Measurements from ENCODE around the gene MYEOV. TPM values are rescaled to one million over a fixed set of nuclear protein-coding genes. Genes with fewer than 3 reads are reported as not detected.

MYEOV gene
- total and polyA plus RNA-seq, 2 experiments from 2014 or later: 0.14 TPM; not detected in 1

- no peak for TF ChIP-seq NANOG (IDR thresholded peaks at IDR 0.05; ENCODE audit: borderline replicate concordance)
- TF ChIP-seq ZNF331 (CRISPR knock-in tag; IDR thresholded peaks at IDR 0.05; ENCODE audit: low read depth): no peak
- no peak for TF ChIP-seq CREB1 (CRISPR knock-in tag; IDR thresholded peaks at IDR 0.05; ENCODE audit: low read depth)
- TF ChIP-seq ZNF114 (CRISPR knock-in tag; IDR thresholded peaks at IDR 0.05): no peak
- no peak for TF ChIP-seq JUNB (IDR thresholded peaks at IDR 0.05; ENCODE audit: unreplicated experiment)
- TF ChIP-seq CTCF (conservative IDR thresholded peaks at IDR 0.05; ENCODE audit: low read depth in 2 of 2): no peak
These were observed 19.4 kb upstream of the MYEOV start (continued) for GRCh38 chr11:69274531-69275016.

- no peaks in the 10 kb centered on the region for H4K20me1 ChIP-seq (replicated peaks; ENCODE audit: insufficient read depth)
- no peak overlapping the region for H2AFZ ChIP-seq
- H3F3A ChIP-seq (replicated peaks; ENCODE audit: low read depth): no peaks in the 10 kb centered on the region
- no peaks in the 10 kb centered on the region for H3K36me3 Mint-ChIP-seq (ENCODE audit: low read depth)
- no peaks in the 10 kb centered on the region for H3K79me2 ChIP-seq (replicated peaks; ENCODE audit: insufficient read depth)
- H3K4me3 Mint-ChIP-seq: no peak overlapping the region
- no peak for DNase-seq (ENCODE audit: low spot score)
- no peak overlapping the region for H3K27ac ChIP-seq (ENCODE audit: low read depth)
- ATAC-seq: no peak
- no peaks in the 10 kb centered on the region for H3K36me3 ChIP-seq (ENCODE audit: insufficient read depth)
- no peak overlapping the region for H3K4me2 ChIP-seq
- H3K27ac Mint-ChIP-seq: no peak overlapping the region
- no peaks in the 10 kb centered on the region for H3K9me3 Mint-ChIP-seq
- TF ChIP-seq ZNF462 (CRISPR knock-in tag; IDR thresholded peaks at IDR 0.05) (no peak), CREB1 (CRISPR knock-in tag; IDR thresholded peaks at IDR 0.05; ENCODE audit: low read depth) (no peak), ZNF331 (CRISPR knock-in tag; IDR thresholded peaks at IDR 0.05; ENCODE audit: low read depth) (no peak), NANOG (IDR thresholded peaks at IDR 0.05; ENCODE audit: borderline replicate concordance) (no peak), POLR2AphosphoS5 (IDR thresholded peaks at IDR 0.05; ENCODE audit: low read depth) (no peak), ZNF114 (CRISPR knock-in tag; IDR thresholded peaks at IDR 0.05) (no peak), CTCF (conservative IDR thresholded peaks at IDR 0.05; ENCODE audit: low read depth in 2 of 2) (no peak), EZH2phosphoT487 (IDR thresholded peaks at IDR 0.05; ENCODE audit: unreplicated experiment) (no peak), ETS1 (IDR thresholded peaks at IDR 0.05) (no peak), EZH2 (IDR thresholded peaks at IDR 0.05; ENCODE audit: low read depth, unreplicated experiment) (no peak)
- peaks cover 12% of the 10 kb centered on the region; the same call in 1 of the 2 replicates for H3K9me2 ChIP-seq (ENCODE audit: insufficient read depth)
- peaks cover 1% of the 10 kb centered on the region for H3K27me3 Mint-ChIP-seq (ENCODE audit: insufficient read depth, low read depth, poor library complexity)
- no peaks in the 10 kb centered on the region for H3K27me3 ChIP-seq (ENCODE audit: insufficient read depth)
- H3K4me1 ChIP-seq (ENCODE audit: insufficient read depth): no peaks in the 10 kb centered on the region
- H3K4me1 Mint-ChIP-seq: no peaks in the 10 kb centered on the region
- H3K4me3 ChIP-seq: no peak overlapping the region
These were observed 18.8 kb upstream of the MYEOV start for GRCh38 chr11:69275178-69275577.
